DMS153 treated with DMSO at 0.1 percent for 48 hours (cell line): ENCODE results near the gene SPOP.
"Not testable (repeated sequence)": the region's sequence is repeated elsewhere in the genome, so short reads cannot be mapped to it uniquely, and the experiment has no call there.

Source experiments
- DNase-seq: peaks from one replicate; lab custom pipeline; 2025; ENCODE audit not compliant: unreplicated experiment; lab: John Stamatoyannopoulos, UW

Gene SPOP

GRCh38 chr17:49574945-49575678, 102.8 kb downstream of the SPOP start:
- no peak for DNase-seq

- no peak for DNase-seq
Measured at GRCh38 chr17:49574323-49574781, 103.5 kb downstream of the SPOP start.

- no peak for DNase-seq
Measured at GRCh38 chr17:49573510-49574322, 104.2 kb downstream of the SPOP start.

GRCh38 chr17:49572806-49573420, 105.0 kb downstream of the SPOP start:
- DNase-seq: no peak

GRCh38 chr17:49572226-49572625, 105.7 kb downstream of the SPOP start:
- no peak for DNase-seq

- no peak for DNase-seq
Measured at GRCh38 chr17:49571764-49572163, 106.1 kb downstream of the SPOP start.

- no peak for DNase-seq
Measured at GRCh38 chr17:49571283-49571682, 106.6 kb downstream of the SPOP start.

GRCh38 chr17:49570540-49571242, 107.2 kb downstream of the SPOP start:
- no peak for DNase-seq

GRCh38 chr17:49568695-49569047, 109.2 kb downstream of the SPOP start:
- not testable (repeated sequence) for DNase-seq

GRCh38 chr17:49567871-49568694, 109.8 kb downstream of the SPOP start:
- DNase-seq: peak; percentile 32

GRCh38 chr17:49567104-49567521, 110.8 kb downstream of the SPOP start:
- no peak for DNase-seq

GRCh38 chr17:49566668-49567071, 111.2 kb downstream of the SPOP start:
- DNase-seq: no peak

- peak; percentile 67 for DNase-seq
Measured at GRCh38 chr17:49565948-49566491, 111.9 kb downstream of the SPOP start.

GRCh38 chr17:49564638-49565037, 113.3 kb downstream of the SPOP start:
- DNase-seq: no peak

- DNase-seq: peak; percentile 51
Measured at GRCh38 chr17:49557312-49558024, 120.4 kb downstream of the SPOP start.

- peak; percentile 53 for DNase-seq
Measured at GRCh38 chr17:49556223-49556943, 121.5 kb downstream of the SPOP start.

GRCh38 chr17:49555495-49556222, 122.2 kb downstream of the SPOP start:
- DNase-seq: no peak
